Activated naive CD4-positive, alpha-beta T cell treated with anti-CD3 and anti-CD28 coated beads, Interleukin-2, amount 50 U/mL, for 24 hours (primary cell): ENCODE data around the gene BACH2.

Experiments
- H3K27ac Mint-ChIP-seq: one replicate; pipeline ENCODE4 v1.8.0; 2021; ENCODE audit warnings: mild to moderate bottlenecking, mixed read lengths
- H3K27me3 Mint-ChIP-seq: one replicate; pipeline ENCODE4 v1.8.0; 2021; ENCODE audit warnings: mixed read lengths
- H3K36me3 Mint-ChIP-seq: one replicate; pipeline ENCODE4 v1.8.0; 2021; ENCODE audit warnings: mixed read lengths
- H3K4me1 Mint-ChIP-seq: one replicate; pipeline ENCODE4 v1.8.0; 2021; ENCODE audit warnings: mixed read lengths
- H3K4me3 Mint-ChIP-seq: one replicate; pipeline ENCODE4 v1.8.0; 2021; ENCODE audit warnings: mild to moderate bottlenecking, mixed read lengths
- H3K9me3 Mint-ChIP-seq: one replicate; pipeline ENCODE4 v1.8.0; 2021; ENCODE audit warnings: mixed read lengths

The BACH2 gene

DNA sequence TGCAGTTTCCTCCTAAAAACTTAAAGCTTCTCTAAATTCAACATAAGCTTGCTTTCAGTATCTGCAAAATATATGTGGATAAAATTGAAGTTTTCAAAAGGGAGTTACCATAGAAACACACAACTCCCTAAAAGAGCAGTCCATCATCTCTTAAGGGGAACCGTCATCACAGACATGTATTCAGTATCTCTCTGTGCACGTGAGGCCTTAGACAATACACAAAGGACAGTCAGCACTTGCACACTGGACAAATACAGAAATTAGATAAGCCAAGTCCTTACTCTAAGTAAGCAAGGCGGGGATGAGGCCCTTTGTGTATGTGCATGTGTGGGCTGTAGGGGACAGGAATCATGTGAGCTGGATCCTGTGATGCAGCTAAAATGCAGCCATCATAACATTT, 136.6 kb downstream of the BACH2 start:
- Mint-ChIP-seq H3K27ac (peak overlapping the region; percentile 98), H3K27me3 (no peaks in the 10 kb centered on the region), H3K4me3 (peak overlapping the region; percentile 33), H3K36me3 (peaks cover 13% of the 10 kb centered on the region), H3K4me1 (peaks cover 89% of the 10 kb centered on the region), H3K9me3 (no peaks in the 10 kb centered on the region)

- Mint-ChIP-seq H3K4me1 (peaks cover 90% of the 10 kb centered on the region), H3K36me3 (peaks cover 13% of the 10 kb centered on the region), H3K4me3 (peak overlapping the region; percentile 26), H3K27ac (peak overlapping the region; percentile 98), H3K9me3 (no peaks in the 10 kb centered on the region), H3K27me3 (no peaks in the 10 kb centered on the region)
Measured at GRCh38 chr6:90159452-90159851, 137.2 kb downstream of the BACH2 start.

GRCh38 chr6:90158936-90159335, 137.7 kb downstream of the BACH2 start:
- H3K9me3 Mint-ChIP-seq = no peaks in the 10 kb centered on the region
- peak overlapping the region; percentile 98 for H3K27ac Mint-ChIP-seq
- no peaks in the 10 kb centered on the region for H3K27me3 Mint-ChIP-seq
- H3K4me3 Mint-ChIP-seq = no peak overlapping the region
- H3K36me3 Mint-ChIP-seq = peaks cover 13% of the 10 kb centered on the region
- peaks cover 90% of the 10 kb centered on the region for H3K4me1 Mint-ChIP-seq

DNA sequence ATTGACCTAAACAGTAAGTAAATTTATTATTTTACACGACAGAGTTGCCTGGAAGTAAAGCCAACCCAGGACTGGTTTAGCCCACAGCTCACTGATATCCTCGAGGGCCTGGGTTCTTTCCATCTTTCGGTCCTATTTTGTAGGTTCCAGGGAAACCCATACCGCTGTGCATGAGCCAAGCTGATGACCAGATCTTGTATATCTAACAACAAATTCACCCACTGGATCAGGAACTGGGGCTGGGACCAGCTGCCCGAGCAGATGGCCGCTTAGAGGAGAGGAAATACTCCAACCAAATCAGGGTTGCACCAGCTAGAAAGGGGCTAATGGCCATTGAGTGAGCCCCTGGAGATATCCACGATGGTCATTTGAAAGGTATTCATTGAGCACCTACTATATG, 139.2 kb downstream of the BACH2 start:
- H3K9me3 Mint-ChIP-seq = no peaks in the 10 kb centered on the region
- peaks cover 92% of the 10 kb centered on the region for H3K4me1 Mint-ChIP-seq
- peak overlapping the region; percentile 98 for H3K27ac Mint-ChIP-seq
- no peaks in the 10 kb centered on the region for H3K27me3 Mint-ChIP-seq
- H3K36me3 Mint-ChIP-seq = peaks cover 9% of the 10 kb centered on the region
- H3K4me3 Mint-ChIP-seq = peak overlapping the region; percentile 79

DNA sequence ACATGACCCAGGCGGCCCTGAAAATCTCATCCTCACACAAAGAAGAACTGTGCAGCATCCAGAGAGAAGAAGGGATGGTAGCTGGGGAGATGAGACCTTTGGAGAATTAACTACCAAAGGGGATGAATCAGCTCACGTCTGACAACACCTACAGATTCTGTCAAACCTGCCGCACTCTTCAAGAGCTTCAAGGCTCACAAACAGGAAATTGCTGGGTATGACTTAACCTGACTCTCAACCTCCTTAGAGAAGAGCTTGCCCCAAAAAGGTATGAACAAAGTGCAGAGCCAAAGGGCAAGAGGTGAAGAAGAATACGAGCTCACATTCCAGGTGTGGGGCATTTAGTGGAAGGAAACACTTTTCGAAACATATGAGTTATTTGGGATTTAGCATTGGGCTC, 139.8 kb downstream of the BACH2 start:
- no peaks in the 10 kb centered on the region for H3K9me3 Mint-ChIP-seq
- H3K4me1 Mint-ChIP-seq = peaks cover 93% of the 10 kb centered on the region
- H3K27me3 Mint-ChIP-seq = no peaks in the 10 kb centered on the region
- peak overlapping the region; percentile 79 for H3K4me3 Mint-ChIP-seq
- peak overlapping the region; percentile 98 for H3K27ac Mint-ChIP-seq
- H3K36me3 Mint-ChIP-seq = peaks cover 9% of the 10 kb centered on the region

DNA sequence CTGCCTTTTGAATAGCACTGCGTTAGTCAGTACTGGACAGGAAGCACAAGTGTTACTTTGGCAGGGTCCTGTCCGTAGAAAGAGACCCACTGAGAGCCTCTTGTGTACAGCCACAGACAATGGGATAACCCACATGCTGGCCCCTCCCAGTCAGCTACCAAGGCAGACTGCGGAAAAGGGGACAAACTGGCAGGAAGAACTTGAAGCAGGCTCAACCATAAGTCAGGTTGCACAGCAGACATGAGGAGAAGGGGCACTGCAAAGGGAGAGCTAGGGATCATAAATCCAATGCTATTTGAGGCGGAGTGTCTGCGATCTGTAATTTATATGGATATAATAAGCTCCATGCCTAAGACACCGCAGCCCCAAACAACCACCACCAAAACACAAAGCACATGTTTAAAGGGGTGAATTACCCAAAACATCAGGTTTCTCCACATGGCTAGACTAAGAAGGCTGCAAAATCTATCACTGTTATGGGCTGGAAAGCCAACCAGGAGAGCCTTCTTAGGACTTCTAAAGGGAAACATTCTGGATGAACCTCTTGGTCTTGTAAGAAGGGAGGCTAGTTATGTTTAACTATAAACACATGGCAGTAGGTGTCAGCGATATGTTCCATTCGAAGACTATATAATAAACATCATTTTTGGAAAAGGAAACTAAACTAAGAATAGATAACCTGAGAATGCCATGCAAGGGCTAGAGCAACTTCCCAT, 141.7 kb downstream of the BACH2 start:
- Mint-ChIP-seq H3K4me1 (peaks cover 96% of the 10 kb centered on the region), H3K36me3 (peaks cover 16% of the 10 kb centered on the region), H3K4me3 (peak overlapping the region; percentile 23), H3K9me3 (no peaks in the 10 kb centered on the region), H3K27ac (peak overlapping the region; percentile 88), H3K27me3 (no peaks in the 10 kb centered on the region)

- no peak overlapping the region for H3K4me3 Mint-ChIP-seq
- peaks cover 96% of the 10 kb centered on the region for H3K4me1 Mint-ChIP-seq
- no peaks in the 10 kb centered on the region for H3K27me3 Mint-ChIP-seq
- peaks cover 20% of the 10 kb centered on the region for H3K36me3 Mint-ChIP-seq
- H3K9me3 Mint-ChIP-seq = no peaks in the 10 kb centered on the region
- no peak overlapping the region for H3K27ac Mint-ChIP-seq
Measured at GRCh38 chr6:90151576-90152422, 144.8 kb downstream of the BACH2 start.

- Mint-ChIP-seq H3K9me3 (no peaks in the 10 kb centered on the region), H3K36me3 (peaks cover 27% of the 10 kb centered on the region), H3K27ac (peak overlapping the region; percentile 93), H3K4me1 (peaks cover 98% of the 10 kb centered on the region), H3K27me3 (no peaks in the 10 kb centered on the region), H3K4me3 (peak overlapping the region; percentile 24)
Measured at GRCh38 chr6:90149280-90149679, 147.4 kb downstream of the BACH2 start.

- peaks cover 98% of the 10 kb centered on the region for H3K4me1 Mint-ChIP-seq
- H3K4me3 Mint-ChIP-seq = peak overlapping the region; percentile 59
- H3K27me3 Mint-ChIP-seq = no peaks in the 10 kb centered on the region
- H3K9me3 Mint-ChIP-seq = no peaks in the 10 kb centered on the region
- H3K27ac Mint-ChIP-seq = peak overlapping the region; percentile 93
- H3K36me3 Mint-ChIP-seq = peaks cover 28% of the 10 kb centered on the region
Measured at GRCh38 chr6:90148867-90149266, 147.8 kb downstream of the BACH2 start.

DNA sequence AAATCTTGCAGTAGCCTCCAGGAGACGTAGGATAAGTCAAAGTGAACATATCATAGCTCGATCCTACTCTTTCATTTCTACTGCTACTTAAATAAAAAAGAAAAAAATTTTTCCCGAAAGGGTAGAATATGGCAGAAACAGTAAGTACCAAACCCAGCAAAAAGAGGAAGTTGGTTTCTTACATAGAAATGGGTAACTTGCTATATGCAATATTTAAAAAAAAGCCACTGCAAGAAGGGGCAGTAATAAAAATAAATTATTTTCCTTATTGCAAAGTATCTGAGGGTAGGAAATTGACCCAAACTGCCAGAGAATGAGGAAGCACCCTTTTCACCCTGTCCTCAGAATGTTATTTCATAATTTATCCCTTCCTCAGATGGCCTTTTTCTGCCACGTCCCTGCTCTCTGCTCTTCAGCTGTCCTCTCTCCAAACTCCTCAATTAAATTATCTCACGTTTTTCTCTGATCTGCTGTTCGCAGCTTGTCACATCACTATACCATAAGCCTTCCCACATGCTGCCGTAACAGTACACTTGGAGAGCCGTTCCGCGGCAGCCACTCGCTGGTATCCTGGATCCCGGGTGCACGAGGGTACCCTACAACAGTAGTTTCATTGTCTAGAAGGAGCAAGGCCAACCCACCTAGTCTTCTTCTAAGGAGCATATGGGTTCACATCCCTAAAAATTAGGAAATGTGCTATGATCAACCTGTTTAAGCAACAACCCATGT, 149.6 kb downstream of the BACH2 start:
- Mint-ChIP-seq H3K9me3 (no peaks in the 10 kb centered on the region), H3K27ac (peak overlapping the region; percentile 93), H3K4me1 (peaks cover 96% of the 10 kb centered on the region), H3K27me3 (no peaks in the 10 kb centered on the region), H3K36me3 (peaks cover 37% of the 10 kb centered on the region), H3K4me3 (peak overlapping the region; percentile 36)

DNA sequence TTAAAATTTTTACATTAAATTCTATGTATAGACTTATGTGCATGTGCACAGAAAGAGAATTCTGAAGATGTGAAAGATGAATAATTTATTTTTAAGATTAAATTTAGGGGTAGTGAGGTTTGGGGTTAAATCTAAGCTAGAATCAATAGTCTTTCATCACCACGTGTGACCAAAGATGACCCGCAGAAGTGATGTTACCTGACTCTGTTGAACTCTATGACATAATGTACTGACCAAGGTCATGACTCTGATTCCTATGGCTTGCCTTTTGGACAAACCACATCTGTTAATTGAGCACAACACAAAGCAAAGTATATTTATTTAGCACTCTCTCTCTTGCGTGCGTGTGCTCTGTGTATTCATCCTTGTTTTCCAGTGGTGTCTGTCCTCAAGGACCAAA, 150.6 kb downstream of the BACH2 start:
- Mint-ChIP-seq H3K4me3 (peak overlapping the region; percentile 27), H3K27me3 (no peaks in the 10 kb centered on the region), H3K4me1 (peaks cover 89% of the 10 kb centered on the region), H3K27ac (peak overlapping the region; percentile 86), H3K36me3 (peaks cover 38% of the 10 kb centered on the region), H3K9me3 (no peaks in the 10 kb centered on the region)

- Mint-ChIP-seq H3K4me1 (peaks cover 88% of the 10 kb centered on the region), H3K4me3 (peak overlapping the region; percentile 70), H3K9me3 (no peaks in the 10 kb centered on the region), H3K27me3 (no peaks in the 10 kb centered on the region), H3K36me3 (peaks cover 35% of the 10 kb centered on the region), H3K27ac (peak overlapping the region; percentile 98)
Measured at GRCh38 chr6:90144928-90145555, 151.6 kb downstream of the BACH2 start.

GRCh38 chr6:90144396-90144795, 152.2 kb downstream of the BACH2 start:
- Mint-ChIP-seq H3K27me3 (no peaks in the 10 kb centered on the region), H3K36me3 (peaks cover 38% of the 10 kb centered on the region), H3K4me1 (peaks cover 88% of the 10 kb centered on the region)

DNA sequence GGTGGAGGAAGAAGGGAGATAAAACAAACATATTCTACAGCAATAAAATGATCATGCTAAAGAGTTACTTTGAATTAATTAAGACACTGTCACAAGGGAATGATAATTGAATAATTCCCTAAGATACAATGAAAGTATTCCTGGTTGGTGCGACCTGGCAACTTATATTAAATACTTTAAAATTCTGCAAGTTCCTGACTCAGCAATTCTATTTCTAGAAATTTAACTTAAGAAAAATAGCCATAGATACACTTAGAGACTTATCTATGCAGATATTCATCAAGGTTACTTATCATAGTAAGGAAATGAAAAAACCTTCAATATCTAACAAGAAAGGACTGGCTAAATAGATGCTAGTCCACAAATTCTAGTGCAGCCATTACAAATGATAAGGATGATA, 156.0 kb downstream of the BACH2 start:
- Mint-ChIP-seq H3K9me3 (no peaks in the 10 kb centered on the region), H3K4me1 (peaks cover 86% of the 10 kb centered on the region), H3K36me3 (peaks cover 34% of the 10 kb centered on the region), H3K4me3 (no peak overlapping the region), H3K27ac (peak overlapping the region; percentile 46), H3K27me3 (no peaks in the 10 kb centered on the region)

More at GRCh38 chr6:90144396-90144795, 152.2 kb downstream of the BACH2 start:
- Mint-ChIP-seq H3K9me3 (no peaks in the 10 kb centered on the region), H3K4me3 (peak overlapping the region; percentile 70), H3K27ac (peak overlapping the region; percentile 98)

DNA sequence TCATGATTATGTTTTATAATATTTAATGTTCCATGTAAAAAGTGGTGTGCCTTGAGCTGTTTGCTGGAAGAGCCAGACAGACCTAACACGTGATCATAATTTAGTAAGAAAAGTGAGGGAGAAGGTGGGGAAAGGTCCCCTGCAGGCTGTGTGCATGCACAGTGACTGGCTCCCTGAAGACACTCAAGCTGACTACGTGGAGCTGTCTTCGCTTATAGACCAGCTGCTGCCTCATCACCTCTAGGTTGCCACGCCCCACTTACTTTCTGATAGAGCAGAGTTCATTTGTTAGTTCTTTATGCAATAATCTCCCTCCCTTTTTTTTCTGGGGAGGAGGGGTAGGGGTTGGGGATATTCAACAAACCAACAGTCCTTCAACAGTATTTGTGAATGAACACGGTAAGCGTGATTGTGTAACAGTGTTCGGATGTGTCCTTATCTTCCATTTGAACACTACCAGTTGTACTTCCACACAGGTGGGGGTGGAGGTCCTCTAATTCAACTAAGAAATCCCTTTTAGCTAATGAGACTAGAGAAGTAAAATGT, 157.3 kb downstream of the BACH2 start:
- H3K27me3 Mint-ChIP-seq = no peaks in the 10 kb centered on the region
- H3K4me1 Mint-ChIP-seq = peaks cover 86% of the 10 kb centered on the region
- H3K27ac Mint-ChIP-seq = peak overlapping the region; percentile 89
- peaks cover 40% of the 10 kb centered on the region for H3K36me3 Mint-ChIP-seq
- H3K4me3 Mint-ChIP-seq = peak overlapping the region; percentile 30
- no peaks in the 10 kb centered on the region for H3K9me3 Mint-ChIP-seq
